Heart left ventricle (tissue), 13 donors: Measurements from ENCODE around the gene MGAT4B.

Experiments used
- CTCF ChIP-seq, 12 donors: fragments of 200-600 bp; sonication (generic) in 4 of 12; IDR thresholded peaks; one replicate each; pipeline versions ENCODE4 v1.5.0 to v1.8.0; 2018 to 2022; ENCODE audit warnings: antibody characterized with exemption in 12 of 12, mild to moderate bottlenecking in 5 of 12
- POLR2A ChIP-seq, 2 donors: fragments of 450-650 bp; IDR thresholded peaks; one replicate each; pipeline ENCODE4 v1.6.1; 2017; ENCODE audit warnings: antibody characterized with exemption in 2 of 2, mild to moderate bottlenecking in 2 of 2, moderate library complexity in 2 of 2
- donor health status: ischemic (EF 13 %, LVEDD 7.1; RV severe dilation, severe dysfunction).
- donor health status: DM: no; HTN: yes; CAD: no.
- donor health status: DM: no; HTN: no; CAD: no.
- donor health status: ischemic (EF 25% LVEDD 6.9; RV normal size, moderate dysfunction).
- donor health status: ischemic (EF 25% LVEDD 5.7; RV mildly dilated, moderate dysfunction).
- donor health status: ischemic (EF 35%, LVEDD 5.7; RV mildly dilated, moderate dysfunction).
- donor health status: nonischemic (EF 11% LVEDD 7.7; RV severe dilation, severe dysfunction).
- donor health status: DM: yes; HTN: yes; CAD: no.
- donor health status: PGD.
- donor health status: ischemic (EF 29% LVEDD 5.4; RV normal size, mild dysfunction).
- donor health status: nonischemic (EF 23%, LVEDD 6.1; RV moderate dilation, normal function).

GRCh38 chr5:179765400-179765799 is 41.3 kb downstream of the MGAT4B start:
- no peak for TF ChIP-seq CTCF (IDR thresholded peaks at IDR 0.05)
- no peak for TF ChIP-seq POLR2A (IDR thresholded peaks at IDR 0.05)
